ENCODE measurements around the gene C1QB. TPM values are rescaled to one million over a fixed set of nuclear protein-coding genes. Genes with fewer than 3 reads are reported as not detected.

The C1QB gene
- total and polyA plus RNA-seq, 2 of the 8 experiments (the other 6 are each of a cell fraction or from before 2014, with no cell fraction given): not detected

- TF ChIP-seq TAF1 (IDR thresholded peaks at IDR 0.05; ENCODE audit: low read depth, low read length) (no peak), CEBPB (IDR thresholded peaks at IDR 0.05; ENCODE audit: low read depth, low read length) (no peak)
Observed at GRCh38 chr1:22681556-22682276, 28.7 kb downstream of the C1QB start (continued).
